Measurements from ENCODE around the gene A3GALT2. TPM values are rescaled to one million over a fixed set of nuclear protein-coding genes. Genes with fewer than 3 reads are reported as not detected.

A3GALT2 gene
- total RNA-seq, 1 donor from 2014 or later, result not detected

DNA sequence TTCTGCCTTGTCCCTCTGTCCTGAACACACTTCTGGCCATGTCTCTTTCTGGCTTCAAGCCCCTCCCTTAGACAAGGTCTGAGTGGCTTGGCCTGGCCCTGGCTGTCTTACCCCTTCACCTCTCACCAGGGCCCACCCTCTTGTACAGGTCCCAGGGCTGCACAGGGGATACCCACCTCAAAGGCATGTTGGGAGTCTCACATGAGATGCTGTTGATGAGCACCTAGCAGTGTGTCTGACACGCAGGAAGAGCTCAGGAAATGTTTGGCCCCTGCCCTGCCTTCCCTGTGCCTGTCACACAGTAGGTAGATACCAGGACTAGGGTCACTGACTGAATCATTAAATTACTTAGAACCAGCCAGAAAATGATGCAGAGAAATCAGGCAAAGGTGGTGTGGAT, 48.0 kb downstream of the A3GALT2 start:
- no peak for DNase-seq (ENCODE audit: low spot score)

DNA sequence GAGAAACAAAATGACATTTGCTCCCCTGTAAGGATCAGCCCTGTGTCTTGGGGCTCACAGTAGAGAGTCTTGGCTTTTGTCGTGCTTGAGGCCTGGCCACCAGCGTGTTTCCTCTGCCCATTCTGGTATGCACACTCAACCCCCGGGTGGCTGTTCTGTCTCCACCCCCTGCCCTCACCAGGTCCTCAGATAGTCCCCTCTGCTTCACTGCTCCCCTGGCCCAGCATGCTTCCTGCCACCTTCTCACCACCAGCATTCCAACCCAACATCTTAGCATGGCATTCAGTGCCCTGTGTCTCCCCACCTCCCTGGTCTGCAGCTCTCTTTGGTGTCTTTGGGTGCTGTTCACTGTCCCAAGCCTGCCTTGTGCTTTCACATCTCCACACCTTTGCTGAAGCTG, 48.4 kb downstream of the A3GALT2 start:
- no peak for DNase-seq (ENCODE audit: low spot score)

DNA sequence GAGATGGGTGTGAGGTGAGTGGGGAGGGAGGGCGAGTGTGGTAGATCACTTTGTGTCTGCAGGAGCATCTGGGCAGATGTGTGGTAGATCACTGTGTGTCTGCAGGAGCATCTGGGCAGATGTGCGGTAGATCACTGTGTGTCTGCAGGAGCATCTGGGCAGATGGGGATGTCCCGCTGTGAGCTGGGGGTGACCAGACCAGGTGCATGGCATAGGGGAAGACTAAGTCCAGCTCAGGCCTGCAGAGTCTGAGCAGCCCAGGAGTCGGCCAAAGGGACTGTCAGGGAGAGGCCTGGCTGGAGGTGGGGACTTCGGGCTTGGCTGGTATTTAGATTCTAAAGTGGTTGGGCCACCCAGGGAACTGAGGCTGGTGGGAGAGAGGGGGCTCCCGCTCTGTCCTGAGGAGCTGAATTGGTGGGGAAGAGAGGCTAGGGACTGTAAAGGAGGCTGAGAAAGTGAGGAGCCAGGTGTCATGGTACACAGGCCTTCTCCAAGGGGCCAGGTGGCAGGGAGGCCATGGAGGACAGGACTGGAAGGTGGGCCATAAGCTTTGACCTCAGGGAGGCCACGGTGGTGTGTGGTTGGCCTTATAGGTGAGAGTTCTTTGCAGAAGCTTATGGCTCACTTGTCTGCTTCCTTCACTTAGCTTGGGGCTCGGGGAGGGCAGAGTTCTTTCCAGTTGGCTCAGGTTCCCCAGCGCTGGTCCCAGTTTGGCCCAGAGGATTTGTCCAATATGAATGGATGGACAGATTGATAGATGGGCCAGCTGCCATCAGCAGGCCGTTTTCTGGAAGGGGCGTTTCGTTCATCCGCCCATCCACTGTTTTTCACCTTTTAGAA, 49.0 kb downstream of the A3GALT2 start:
- DNase-seq (ENCODE audit: low spot score), result no peak

DNA sequence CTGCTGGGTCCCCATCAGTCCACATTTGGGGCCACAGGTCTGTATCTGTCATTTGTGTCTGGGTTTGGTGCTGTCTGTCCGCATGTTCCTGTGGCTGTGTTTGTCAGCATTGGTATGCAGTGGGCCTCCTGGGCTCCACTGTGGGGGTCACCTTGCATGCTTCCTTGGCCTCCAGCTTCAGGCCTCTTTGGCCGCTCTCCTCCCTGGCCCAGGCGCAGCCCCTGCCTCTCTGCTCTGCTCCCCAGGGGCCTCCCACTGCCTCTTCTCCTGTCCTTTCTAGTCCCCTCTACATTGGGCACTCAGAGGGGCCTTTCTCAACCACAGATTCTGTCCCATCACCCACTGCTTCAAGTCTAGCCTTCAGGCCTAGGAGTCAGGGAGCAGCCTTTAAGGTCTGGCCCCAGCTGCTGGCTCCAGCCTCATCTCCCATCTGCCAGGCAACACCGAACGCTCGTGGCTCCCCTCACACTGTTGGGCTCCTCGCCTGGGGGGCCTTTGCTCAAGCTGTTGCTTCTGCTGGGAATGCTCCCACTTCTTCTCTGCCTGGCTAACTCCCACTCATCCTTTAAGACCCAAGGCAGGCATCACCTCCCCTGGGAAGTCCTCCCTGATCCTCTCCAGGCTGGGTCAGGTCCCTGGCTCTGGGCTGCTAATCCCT, 50.0 kb downstream of the A3GALT2 start:
- DNase-seq (ENCODE audit: low spot score), result no peak

DNA sequence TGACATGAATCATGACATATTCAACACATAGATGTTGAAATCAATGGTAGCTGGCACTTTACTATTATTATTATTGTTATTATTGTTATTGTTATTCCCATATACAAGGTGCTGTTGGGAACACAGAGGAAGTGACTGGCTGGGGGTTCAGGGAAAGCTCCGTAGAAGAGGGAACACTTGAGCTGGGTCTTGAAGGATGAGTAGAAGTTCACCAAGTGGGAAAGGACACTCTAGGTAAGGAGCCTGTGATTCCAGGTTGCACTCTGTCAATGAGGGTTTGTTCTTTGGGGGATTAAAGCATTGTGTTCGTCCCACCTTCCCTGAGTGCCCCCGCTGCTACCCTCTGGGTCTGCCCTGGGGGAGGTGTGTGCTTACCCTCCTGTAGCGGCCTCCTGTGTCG, 50.5 kb downstream of the A3GALT2 start:
- DNase-seq (ENCODE audit: low spot score), result no peak

DNA sequence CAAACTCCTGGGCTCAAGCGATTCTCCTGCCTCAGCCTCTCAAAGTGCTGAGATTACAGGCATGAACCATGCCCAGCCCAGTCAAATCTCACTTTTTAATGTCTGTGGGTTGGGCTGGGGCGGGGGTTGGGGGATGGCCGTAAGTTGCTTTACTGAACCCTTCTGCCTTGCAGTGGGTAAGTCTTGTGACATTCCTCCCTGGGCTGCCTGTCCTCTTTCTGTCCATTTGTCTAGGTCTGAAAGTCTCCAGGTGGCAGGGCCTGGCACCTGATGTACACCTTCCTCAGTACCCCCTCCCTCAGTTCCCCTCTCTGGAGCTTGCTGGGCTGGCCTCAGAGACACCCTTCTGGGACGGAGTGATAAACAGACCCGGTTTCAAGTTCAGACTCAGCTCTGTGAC, 51.3 kb downstream of the A3GALT2 start:
- no peak for DNase-seq (ENCODE audit: low spot score)

DNA sequence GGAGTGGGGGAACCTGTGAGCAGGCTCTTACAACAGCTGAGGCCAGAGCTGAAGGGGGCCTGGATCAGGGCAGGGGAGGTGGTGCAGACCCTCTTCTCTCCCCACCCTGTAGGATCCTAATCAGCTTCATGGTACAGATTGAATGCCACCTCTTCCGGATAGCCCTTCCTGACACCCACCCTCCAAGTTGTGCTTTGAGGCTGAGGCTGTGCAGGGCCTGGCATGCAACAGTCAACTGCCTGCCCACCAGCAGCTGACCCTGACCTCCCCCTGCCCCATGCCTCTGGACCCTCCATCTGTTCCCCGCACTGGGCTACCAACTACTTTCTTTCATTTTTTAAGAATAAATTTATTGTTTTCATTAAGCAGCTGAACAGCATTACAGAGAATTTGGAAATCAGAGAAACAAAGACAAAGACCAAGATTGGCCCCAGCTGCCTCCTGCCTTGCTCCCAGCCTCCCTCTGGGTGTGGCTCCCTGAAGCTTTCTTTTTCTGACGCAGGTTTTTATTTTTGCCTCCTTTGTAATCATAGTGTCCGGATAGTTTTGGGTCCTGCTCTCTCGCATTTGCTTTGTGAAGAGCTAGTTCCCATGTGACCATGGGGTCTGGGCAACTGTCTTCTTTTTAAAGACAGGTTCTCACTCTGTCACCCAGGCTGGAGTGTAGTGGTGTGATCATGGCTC, 51.8 kb downstream of the A3GALT2 start:
- no peak for DNase-seq (ENCODE audit: low spot score)

DNA sequence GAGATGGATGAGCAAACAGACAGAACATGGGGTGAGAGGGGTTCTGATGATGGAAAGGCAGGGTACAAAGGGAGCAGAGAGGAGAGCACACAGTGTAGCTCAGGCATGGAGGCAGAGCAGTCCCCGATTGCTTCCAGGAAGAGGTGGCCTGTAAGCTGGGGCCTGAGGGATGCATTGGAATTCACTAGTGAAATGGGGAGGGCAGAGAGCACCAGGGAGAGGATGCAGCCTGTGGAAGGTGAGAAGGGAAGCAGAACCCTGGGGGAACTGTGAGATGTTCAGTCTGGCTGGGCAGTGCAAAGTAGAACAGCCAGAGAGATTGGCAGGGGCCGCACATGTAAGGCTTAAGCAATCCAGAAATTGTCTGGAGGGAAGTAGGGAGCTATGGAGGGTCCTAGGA, 52.4 kb downstream of the A3GALT2 start:
- DNase-seq (ENCODE audit: low spot score), result no peak

DNA sequence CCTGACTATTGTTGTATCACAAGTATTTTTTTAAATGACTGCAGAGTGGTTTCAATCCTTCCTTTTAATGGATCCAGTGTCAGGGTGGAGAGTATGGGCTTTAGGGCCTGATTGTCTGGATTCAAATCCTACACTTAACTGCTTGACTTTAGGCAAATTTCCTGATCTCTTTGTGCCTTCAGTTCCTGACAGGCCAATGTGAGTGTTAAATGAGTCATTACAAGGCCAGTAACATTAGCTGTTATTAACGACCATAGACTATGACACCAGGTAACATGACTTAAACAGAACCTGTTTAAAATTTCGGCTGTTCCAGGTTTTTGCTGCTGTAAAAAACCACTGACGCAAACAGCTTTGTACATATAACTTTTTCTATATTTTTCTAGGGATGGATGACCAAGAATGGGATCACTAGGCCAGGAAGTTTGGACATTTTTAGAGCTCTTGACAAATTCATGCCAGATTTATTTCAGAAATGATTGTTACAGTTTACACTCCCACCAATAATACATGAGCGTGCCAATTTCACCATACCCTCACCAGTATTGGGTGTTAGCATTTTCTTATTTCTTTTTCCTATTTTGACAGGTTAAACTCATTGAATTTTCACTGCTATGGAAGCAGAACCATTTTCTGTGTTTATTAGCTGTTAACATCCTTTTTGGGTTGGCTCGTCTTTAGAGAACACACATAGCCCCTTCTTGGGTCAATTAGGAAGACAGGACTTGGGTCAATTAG, 53.3 kb downstream of the A3GALT2 start:
- no peak for DNase-seq (ENCODE audit: low spot score)

DNA sequence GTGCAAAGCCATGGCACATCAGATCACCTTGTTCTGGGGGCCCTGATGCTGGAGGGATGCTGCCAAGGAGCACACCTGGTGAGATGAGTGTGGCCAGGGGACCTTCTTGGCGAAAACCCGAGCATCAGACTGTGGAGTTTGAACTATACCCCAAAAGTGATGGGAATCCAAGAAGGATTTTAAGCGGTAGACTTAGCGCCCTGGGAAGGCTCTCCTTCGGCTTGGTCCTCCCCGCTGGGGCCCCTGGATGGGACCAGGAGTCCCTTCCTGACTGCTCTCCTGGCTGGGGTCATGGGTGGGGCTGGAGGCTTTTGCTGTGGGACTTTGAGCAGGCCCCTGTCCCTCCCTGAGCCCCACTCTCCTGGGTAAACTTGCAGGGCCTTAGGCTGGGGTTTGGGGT, 54.1 kb downstream of the A3GALT2 start:
- no peak for DNase-seq (ENCODE audit: low spot score)

DNA sequence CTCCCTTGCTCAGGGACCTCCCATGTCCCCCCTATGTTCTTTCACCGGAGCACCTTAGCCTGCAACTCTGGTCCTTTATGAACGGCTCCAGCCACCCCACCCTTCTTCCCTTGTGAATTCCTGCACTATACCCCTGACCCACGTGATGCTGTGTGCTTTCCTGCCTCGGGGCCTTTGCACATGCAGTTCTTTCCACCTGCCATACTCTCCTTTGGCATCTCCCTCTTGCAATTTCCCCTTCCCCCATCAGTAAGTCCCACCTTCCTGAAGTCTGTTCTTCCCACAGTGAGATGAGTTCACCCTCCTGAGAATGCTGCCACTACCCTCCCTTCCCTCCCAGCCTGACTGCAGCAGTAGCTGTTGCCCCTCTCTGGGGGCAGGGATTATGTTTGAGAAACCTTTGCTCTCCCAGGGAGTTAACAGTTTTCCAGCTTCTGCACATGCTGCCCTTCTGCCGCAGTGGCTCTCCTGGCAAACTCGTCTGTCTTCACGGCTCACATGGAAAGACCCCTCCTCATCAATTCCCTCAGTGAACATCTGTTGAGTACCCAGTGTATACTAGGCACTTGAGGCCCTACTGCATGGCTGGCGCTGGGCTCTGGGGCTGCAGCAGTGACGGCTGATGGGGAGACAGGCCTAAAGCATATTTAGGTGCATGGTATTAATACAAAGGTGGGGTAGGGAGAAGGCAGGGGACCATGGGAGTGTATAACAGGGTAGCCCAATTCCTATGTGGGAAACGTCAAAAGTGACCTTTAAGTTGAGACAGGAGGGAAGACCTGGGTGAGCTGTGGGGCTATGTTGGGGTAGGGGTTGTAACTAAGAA, 54.9 kb downstream of the A3GALT2 start:
- no peak for DNase-seq (ENCODE audit: low spot score)

DNA sequence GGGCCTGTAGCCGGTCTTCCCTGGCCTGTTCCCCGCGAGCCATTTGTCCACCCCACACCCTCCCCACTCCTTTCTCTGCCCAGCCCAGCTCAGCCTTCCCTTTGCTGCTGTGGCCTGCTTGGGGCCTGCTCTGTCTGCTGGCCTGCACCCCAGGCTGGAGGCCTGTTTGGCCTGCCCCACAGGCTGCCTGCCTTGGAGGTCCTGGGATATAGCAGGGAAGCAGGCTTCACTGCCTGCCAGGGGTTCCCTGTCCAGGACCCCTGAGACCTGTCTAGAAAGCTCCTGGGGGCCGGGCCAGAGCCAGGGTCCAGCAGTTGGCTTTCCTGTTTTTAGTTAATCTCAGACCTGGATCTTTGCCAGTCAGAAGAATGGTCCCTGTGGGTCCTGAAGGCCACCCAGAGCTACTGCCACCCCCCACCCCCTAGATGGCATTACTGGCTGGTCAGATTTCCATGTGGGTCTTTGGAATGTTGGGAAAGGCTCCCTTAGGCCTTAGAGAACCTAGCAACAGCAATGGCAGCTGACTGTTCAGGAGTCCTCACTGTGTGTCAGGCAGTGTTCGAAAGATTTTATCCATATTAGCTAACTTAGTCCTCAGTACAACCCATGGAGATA, 56.9 kb downstream of the A3GALT2 start:
- no peak for DNase-seq (ENCODE audit: low spot score)

DNA sequence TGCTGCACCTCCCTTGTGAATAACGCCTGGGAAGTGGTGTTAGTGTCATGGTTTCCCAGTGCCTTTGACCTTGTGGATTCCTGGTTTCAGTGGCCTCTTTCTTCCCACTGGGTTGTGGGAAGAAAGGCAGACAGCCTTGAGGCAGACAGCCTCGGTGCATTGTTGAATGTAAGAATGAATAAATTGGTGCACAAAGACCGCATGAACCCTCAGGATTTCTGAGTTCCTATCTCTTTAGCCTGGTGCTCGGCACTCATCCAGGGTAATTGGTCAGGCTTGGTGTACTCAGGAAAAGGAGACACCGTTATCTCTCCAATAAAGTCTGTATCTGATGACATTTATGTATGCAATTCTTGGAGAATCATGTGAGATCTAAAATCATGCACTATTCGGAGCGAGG, 59.6 kb downstream of the A3GALT2 start:
- DNase-seq (ENCODE audit: low spot score), result no peak

DNA sequence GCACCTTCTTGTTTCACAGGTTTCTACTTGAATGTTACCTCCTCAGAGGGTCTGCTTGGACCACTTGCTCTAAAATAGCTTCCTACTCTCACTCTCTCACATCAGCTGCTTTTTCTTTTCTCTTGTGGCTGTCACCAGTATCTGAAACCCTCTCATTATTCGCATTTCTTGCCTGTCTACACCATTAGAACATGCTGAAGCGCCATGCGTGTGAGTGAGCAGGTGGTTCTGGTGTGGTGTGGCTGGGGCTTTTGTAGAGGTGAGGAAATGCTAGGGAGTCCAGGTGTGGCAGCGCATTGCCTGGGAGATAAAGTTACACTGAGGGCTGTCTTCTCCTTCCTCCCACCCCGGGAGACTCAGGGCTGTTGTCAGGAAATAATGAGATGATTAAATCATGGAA, 60.5 kb downstream of the A3GALT2 start:
- no peak for DNase-seq (ENCODE audit: low spot score)

DNA sequence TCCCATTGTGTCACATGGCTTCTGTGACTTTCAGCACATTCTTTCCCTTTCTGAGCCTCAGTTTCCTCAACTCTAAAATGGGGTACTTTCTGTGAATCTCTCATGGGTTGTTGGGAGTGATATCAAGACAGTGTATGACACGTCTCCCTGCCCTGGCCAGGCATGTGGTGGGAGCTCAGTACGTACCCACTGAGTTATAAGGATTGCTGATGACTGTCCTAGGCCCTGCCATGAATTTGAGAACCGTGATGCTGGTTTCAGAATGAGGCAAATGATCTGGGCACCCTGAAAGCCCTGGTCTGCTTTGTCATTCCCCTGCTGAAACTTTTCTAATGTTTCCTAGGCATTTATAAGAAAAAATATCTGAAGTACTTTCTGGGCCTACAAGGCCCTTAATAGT, 61.0 kb downstream of the A3GALT2 start:
- DNase-seq (ENCODE audit: low spot score), result no peak

DNA sequence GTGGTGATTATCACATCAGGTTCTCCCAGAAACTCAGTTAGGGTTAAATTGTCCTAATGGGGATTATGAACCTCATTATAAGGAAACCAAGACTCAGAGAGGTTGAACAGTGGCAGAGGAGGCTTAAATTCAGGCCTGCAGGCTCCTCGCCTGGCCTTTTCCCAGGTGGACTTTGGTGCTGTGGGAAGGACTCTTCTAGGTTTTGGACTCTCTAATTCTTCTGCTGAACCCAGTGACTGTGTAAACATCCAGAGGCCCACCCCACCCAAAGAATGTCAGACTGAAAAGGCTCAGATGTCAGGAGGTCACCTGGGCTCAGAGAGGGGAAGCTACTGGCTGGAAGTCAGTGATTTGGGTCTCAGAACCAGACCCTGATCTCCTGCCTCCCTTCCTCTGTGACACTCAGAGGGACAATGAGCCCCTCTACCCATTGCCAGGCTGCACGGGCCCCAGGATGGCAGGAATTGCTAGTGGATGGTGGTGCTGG, 62.1 kb downstream of the A3GALT2 start:
- DNase-seq (ENCODE audit: low spot score), result no peak

DNA sequence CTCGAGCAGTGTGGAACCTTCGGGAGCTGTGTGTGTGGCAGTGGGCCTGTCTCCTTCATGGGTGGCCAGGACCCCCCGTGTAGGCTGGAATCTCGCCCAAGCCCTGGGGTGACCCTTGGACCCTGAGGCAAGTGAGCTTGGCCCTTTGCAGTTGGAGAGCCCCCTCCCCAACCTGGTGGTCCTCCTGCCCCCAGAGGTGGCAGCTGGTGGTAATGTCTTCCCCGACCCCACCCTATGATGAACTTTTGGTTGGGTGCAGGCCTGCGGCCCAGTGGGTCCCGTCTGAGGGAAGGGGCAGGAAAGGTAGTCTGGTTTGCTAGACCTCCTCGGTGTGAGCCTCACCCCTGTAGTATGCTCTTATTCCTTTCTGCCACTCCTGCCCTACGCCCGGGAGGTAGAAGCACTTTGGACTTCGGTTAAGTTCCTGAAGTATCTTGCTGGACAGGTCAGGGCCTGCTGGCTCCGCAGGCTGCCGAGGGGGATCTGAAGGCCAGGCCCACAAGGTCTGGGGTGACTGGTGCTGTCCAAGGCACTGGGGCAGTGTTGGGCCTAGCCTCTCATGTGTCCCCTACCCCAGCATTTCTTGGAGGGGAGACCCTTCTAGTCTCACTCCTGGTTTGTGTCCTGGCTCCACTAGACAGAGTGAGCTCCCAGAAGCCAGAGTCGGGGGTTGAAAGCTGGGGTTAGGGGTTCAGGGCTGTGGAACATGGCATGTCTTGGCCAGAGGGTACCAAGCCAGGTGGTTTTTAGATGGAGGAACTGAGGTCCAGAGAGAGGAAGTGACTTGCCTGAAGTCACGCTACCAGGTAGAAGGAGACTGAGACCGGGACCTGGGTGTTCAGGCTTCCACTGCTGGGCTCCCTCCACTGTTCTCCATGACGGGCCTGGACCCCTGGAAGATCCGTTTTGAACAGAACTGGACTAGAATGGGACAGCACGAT, 62.9 kb downstream of the A3GALT2 start:
- DNase-seq (ENCODE audit: low spot score), result no peak

DNA sequence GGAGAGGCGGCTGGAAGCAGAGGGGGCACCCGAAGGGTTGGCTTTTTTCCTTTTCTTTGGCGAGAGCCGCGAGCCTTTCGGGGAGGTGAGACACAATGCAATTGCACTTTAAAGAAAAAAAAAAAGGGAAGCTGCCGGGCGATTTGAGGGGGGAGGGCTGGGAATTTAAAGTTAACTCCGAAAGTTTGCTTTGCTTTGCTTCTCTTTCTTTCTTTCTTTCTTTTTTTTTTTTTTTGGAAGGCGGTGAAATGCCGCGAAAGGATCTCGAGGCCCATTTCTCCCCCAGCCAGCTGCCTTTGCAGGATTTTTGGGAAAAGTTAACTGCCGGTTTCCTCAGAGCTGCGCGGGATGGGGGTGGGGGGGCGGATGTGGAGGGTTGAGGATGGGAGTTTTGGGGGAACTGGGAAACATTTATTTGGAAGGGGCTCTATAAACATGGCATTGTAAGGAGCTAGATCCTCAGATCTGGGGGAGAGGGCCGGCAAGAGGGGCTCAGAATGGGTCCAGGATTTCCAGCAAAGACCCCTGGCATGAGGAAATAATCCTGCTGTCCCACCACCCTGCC, 63.6 kb downstream of the A3GALT2 start:
- no peak for DNase-seq (ENCODE audit: low spot score)
